NB4 (cell line): ENCODE results near the gene GPR84.

Experiments used
- POLR2A ChIP-seq: IDR thresholded peaks from 2 replicates; pipeline ENCODE4 v1.6.1; 2011; ENCODE audit warnings: mild to moderate bottlenecking; ENCODE audit not compliant: insufficient read length; ENCODE audit errors: extremely low read depth
- TF ChIP-seq, protein P1 (sequence below): IDR thresholded peaks from one replicate; pipeline ENCODE4 v1.5.1; 2012; ENCODE audit warnings: low read depth, low read length

DNA sequence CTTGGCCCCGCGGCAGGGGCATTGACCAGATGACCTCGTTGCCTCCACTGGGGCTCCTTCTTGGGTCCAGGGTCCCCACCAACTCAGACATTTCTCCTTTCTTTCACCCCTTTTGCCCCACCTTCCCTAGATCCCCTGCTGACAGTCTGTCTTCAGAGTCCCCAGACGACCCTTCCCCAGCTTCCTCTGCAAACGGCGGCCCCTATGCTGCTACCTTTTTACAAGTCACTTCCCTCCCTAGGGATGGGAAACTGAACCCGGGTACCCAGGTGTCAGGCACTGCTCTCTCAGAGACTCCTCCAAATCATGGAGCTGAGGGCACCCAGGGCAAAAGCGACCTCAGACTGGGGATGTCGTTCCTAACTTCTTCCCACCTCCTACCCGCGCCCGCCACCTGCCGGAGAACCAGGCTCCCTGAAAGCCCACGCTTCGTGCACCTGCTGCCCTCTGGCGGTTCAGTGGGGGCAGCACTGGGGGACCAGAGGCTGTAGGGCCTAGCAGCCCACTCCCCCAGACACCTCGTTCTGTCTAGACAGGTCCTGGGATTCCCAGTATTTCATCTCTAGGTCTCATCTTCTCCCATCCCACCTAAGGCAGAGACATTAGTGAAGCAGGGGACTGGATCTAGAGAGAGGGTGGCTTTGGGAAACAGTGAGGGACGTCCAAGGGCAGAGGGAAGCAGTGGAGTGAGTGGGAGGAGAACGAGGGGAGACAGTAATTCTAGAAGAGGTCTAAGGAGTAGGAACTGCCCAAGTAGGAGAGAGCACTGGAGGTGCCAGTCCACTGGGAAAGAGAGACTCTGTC, 15.3 kb upstream of the GPR84 start:
- TF ChIP-seq, protein P1, sequence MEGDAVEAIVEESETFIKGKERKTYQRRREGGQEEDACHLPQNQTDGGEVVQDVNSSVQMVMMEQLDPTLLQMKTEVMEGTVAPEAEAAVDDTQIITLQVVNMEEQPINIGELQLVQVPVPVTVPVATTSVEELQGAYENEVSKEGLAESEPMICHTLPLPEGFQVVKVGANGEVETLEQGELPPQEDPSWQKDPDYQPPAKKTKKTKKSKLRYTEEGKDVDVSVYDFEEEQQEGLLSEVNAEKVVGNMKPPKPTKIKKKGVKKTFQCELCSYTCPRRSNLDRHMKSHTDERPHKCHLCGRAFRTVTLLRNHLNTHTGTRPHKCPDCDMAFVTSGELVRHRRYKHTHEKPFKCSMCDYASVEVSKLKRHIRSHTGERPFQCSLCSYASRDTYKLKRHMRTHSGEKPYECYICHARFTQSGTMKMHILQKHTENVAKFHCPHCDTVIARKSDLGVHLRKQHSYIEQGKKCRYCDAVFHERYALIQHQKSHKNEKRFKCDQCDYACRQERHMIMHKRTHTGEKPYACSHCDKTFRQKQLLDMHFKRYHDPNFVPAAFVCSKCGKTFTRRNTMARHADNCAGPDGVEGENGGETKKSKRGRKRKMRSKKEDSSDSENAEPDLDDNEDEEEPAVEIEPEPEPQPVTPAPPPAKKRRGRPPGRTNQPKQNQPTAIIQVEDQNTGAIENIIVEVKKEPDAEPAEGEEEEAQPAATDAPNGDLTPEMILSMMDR = peak; percentile 100
- TF ChIP-seq POLR2A = no peak
